ENCODE measurements around the gene RAB11FIP3. TPM values are rescaled to one million over a fixed set of nuclear protein-coding genes. Genes with fewer than 3 reads are reported as not detected.
A peak's percentile ranks its signal among the peaks of the same experiment; 100 is the strongest.

The RAB11FIP3 gene
- total and polyA plus RNA-seq, 9 of the 15 experiments (the other 6 are each of a cell fraction or from before 2014, with no cell fraction given): 0.46 to 13.1 (median 4.3) TPM

DNA sequence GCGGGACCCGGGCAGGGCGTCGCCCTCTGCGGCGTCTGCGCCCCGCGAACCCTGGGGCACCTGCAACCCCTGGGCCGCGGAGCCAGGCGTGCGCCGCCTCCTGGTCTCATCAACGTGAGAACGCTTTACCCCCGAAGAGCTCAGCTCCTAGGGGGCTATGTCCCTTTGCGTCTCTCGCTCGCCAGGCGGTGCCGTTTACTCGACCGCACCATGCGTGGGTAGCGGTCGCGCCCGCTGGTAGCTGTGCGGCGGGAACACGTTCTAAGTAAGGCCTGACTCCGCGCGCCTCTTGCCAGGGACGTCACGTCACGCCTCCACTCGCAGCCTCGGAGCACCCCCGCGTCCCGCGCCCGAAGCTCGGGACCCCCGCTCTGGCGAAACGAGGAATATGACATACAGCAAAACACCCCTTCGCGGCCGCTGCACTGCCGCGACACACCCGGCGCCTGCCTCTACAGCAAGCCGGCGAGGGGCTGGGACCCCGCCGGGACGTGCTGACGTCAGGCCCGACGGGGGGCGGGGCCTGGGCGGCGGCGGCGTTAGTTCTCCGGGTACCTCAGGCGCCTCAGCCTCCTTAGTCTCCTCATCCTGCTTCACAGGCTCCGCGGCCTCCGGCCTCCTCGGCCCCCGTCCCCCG lies at the start of gene RAB11FIP3 (continued):
- TF ChIP-seq RAD21 (CRISPR knock-in tag; conservative IDR thresholded peaks at IDR 0.05 in 1 of 2, IDR thresholded peaks at IDR 0.05 in 1 of 2) (peak in 1 of 2 experiments; percentile 25; a peak in 2 of 4 replicates), C11orf30 (IDR thresholded peaks at IDR 0.05; ENCODE audit: low read depth) (no peak), NEUROD1 (IDR thresholded peaks at IDR 0.05; ENCODE audit: borderline replicate concordance, low read depth, low read length, partially characterized antibody) (no peak), ZNF830 (CRISPR knock-in tag; IDR thresholded peaks at IDR 0.05) (no peak), CHCHD3 (CRISPR knock-in tag; IDR thresholded peaks at IDR 0.05) (no peak), CHD4 (IDR thresholded peaks at IDR 0.05; ENCODE audit: insufficient read depth, insufficient replicate concordance, low read depth, low read length, poor library complexity, severe bottlenecking) (no peak), MAFG (tag; conservative IDR thresholded peaks at IDR 0.05) (no peak), KLF16 (IDR thresholded peaks at IDR 0.05) (no peak), ZFX (CRISPR knock-in tag; IDR thresholded peaks at IDR 0.05) (peak; percentile 94), ZNF146 (CRISPR knock-in tag; IDR thresholded peaks at IDR 0.05; ENCODE audit: unreplicated experiment) (no peak), ZNF766 (CRISPR knock-in tag; conservative IDR thresholded peaks at IDR 0.05) (no peak), BDP1 (IDR thresholded peaks at IDR 0.05; ENCODE audit: insufficient read depth, insufficient read length) (no peak), PTTG1 (tag; IDR thresholded peaks at IDR 0.05; ENCODE audit: low read depth) (no peak), MTA1 (IDR thresholded peaks at IDR 0.05; ENCODE audit: borderline replicate concordance) (no peak), HNRNPUL1 (IDR thresholded peaks at IDR 0.05; ENCODE audit: low read length) (no peak), NFE2 (IDR thresholded peaks at IDR 0.05; ENCODE audit: low read depth) (no peak), POLR2AphosphoS5 (IDR thresholded peaks at IDR 0.05; ENCODE audit: control insufficient read depth, insufficient read depth, low read depth, low read length) (0 out of 2 replicates have a peak, but pooled peaks have one; percentile 21), MCM7 (IDR thresholded peaks at IDR 0.05) (no peak), PPARD (CRISPR knock-in tag; IDR thresholded peaks at IDR 0.05) (no peak), ZNF707 (CRISPR knock-in tag; conservative IDR thresholded peaks at IDR 0.05) (no peak), TBP (optimal IDR thresholded peaks at IDR 0.05; ENCODE audit: low read depth, low read length) (peak; percentile 47)
- TF ChIP-seq, protein P1, sequence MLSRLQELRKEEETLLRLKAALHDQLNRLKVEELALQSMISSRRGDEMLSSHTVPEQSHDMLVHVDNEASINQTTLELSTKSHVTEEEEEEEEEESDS (CRISPR knock-in tag; IDR thresholded peaks at IDR 0.05): no peak
- TF ChIP-seq, protein P2, sequence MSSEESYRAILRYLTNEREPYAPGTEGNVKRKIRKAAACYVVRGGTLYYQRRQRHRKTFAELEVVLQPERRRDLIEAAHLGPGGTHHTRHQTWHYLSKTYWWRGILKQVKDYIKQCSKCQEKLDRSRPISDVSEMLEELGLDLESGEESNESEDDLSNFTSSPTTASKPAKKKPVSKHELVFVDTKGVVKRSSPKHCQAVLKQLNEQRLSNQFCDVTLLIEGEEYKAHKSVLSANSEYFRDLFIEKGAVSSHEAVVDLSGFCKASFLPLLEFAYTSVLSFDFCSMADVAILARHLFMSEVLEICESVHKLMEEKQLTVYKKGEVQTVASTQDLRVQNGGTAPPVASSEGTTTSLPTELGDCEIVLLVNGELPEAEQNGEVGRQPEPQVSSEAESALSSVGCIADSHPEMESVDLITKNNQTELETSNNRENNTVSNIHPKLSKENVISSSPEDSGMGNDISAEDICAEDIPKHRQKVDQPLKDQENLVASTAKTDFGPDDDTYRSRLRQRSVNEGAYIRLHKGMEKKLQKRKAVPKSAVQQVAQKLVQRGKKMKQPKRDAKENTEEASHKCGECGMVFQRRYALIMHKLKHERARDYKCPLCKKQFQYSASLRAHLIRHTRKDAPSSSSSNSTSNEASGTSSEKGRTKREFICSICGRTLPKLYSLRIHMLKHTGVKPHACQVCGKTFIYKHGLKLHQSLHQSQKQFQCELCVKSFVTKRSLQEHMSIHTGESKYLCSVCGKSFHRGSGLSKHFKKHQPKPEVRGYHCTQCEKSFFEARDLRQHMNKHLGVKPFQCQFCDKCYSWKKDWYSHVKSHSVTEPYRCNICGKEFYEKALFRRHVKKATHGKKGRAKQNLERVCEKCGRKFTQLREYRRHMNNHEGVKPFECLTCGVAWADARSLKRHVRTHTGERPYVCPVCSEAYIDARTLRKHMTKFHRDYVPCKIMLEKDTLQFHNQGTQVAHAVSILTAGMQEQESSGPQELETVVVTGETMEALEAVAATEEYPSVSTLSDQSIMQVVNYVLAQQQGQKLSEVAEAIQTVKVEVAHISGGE (CRISPR knock-in tag; IDR thresholded peaks at IDR 0.05): no peak
- TF ChIP-seq, protein P3, sequence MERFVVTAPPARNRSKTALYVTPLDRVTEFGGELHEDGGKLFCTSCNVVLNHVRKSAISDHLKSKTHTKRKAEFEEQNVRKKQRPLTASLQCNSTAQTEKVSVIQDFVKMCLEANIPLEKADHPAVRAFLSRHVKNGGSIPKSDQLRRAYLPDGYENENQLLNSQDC (CRISPR knock-in tag; IDR thresholded peaks at IDR 0.05): no peak
- TF ChIP-seq, protein P4, sequence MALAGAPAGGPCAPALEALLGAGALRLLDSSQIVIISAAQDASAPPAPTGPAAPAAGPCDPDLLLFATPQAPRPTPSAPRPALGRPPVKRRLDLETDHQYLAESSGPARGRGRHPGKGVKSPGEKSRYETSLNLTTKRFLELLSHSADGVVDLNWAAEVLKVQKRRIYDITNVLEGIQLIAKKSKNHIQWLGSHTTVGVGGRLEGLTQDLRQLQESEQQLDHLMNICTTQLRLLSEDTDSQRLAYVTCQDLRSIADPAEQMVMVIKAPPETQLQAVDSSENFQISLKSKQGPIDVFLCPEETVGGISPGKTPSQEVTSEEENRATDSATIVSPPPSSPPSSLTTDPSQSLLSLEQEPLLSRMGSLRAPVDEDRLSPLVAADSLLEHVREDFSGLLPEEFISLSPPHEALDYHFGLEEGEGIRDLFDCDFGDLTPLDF (CRISPR knock-in tag; IDR thresholded peaks at IDR 0.05): peak; percentile 27; the same call in 1 of the 2 replicates

Data from K562 (cell line).